CD14-positive monocyte (primary cell): ENCODE data around the gene BATF3. TPM values are rescaled to one million over a fixed set of nuclear protein-coding genes. Genes with fewer than 3 reads are reported as not detected.

Experiments used
- DNase-seq, 3 donors: peaks; one replicate each; pipeline ENCODE4 v3.0.0-alpha.2; 2011 to 2022
- H2AFZ ChIP-seq: 2 replicates; pipeline ENCODE4 v1.6.0; 2012; ENCODE audit warnings: mild to moderate bottlenecking, low read depth, low read length, inconsistent platforms; ENCODE audit not compliant: insufficient read depth, poor library complexity, severe bottlenecking
- H3K27ac ChIP-seq, 2 donors: 1 replicate in 1 of 2; 2 replicates in 1 of 2; pipeline ENCODE4 v1.5.1; 2012 to 2013; ENCODE audit warnings: low read length in 2 of 2, control low read depth in 1 of 2, inconsistent platforms in 1 of 2, low read depth in 1 of 2, mild to moderate bottlenecking in 1 of 2
- H3K27me3 ChIP-seq, 2 donors: one replicate each; pipeline versions ENCODE4 v1.6.0 to v1.6.1; 2011 to 2013; ENCODE audit warnings: low read length in 2 of 2; ENCODE audit not compliant: control insufficient read depth in 2 of 2, insufficient read depth in 2 of 2
- H3K36me3 ChIP-seq, 2 donors: replicated peaks in 1 of 2; 1 replicate in 1 of 2; 2 replicates in 1 of 2; pipeline versions ENCODE4 v1.5.1 to v1.6.1; 2012 to 2013; ENCODE audit warnings: low read length in 2 of 2, control low read depth in 1 of 2, inconsistent platforms in 1 of 2, mild to moderate bottlenecking in 1 of 2; ENCODE audit not compliant: insufficient read depth in 2 of 2, control insufficient read depth in 1 of 2
- H3K4me1 ChIP-seq, 2 donors: 1 replicate in 1 of 2; 2 replicates in 1 of 2; pipeline versions ENCODE4 v1.5.1 to v1.6.1; 2012 to 2013; ENCODE audit warnings: low read length in 2 of 2, control low read depth in 1 of 2, inconsistent platforms in 1 of 2, mild to moderate bottlenecking in 1 of 2, moderate library complexity in 1 of 2; ENCODE audit not compliant: insufficient read depth in 2 of 2, control insufficient read depth in 1 of 2
- H3K4me2 ChIP-seq: replicated peaks from 2 replicates; pipeline ENCODE3; 2012; ENCODE audit warnings: low read length, moderate library complexity, mild to moderate bottlenecking; ENCODE audit not compliant: poor library complexity, severe bottlenecking; ENCODE audit errors: extremely low read depth
- H3K4me3 ChIP-seq, 3 experiments: fragments of 200-600 bp in 1 of 3; sonication (generic) in 1 of 3; replicated peaks in 1 of 3; 1 replicate in 2 of 3; 2 replicates in 1 of 3; pipeline ENCODE4 v1.5.1; 2011 to 2013; ENCODE audit warnings: low read length in 3 of 3, mild to moderate bottlenecking in 3 of 3, control low read depth in 2 of 3, low read depth in 2 of 3, inconsistent platforms in 1 of 3, moderate library complexity in 1 of 3
- H3K79me2 ChIP-seq: 2 replicates; pipeline ENCODE4 v1.6.0; 2012; ENCODE audit warnings: mild to moderate bottlenecking, control low read depth, inconsistent platforms, low read length, moderate library complexity; ENCODE audit not compliant: insufficient read depth
- H3K9ac ChIP-seq: 2 replicates; pipeline ENCODE4 v1.6.0; 2017; ENCODE audit warnings: low read length, mild to moderate bottlenecking; ENCODE audit not compliant: insufficient read depth, poor library complexity, severe bottlenecking
- H3K9me3 ChIP-seq, 2 donors: replicated peaks in 1 of 2; 1 replicate in 1 of 2; 2 replicates in 1 of 2; pipeline versions ENCODE4 v1.5.1 to v1.6.1; 2012 to 2013; ENCODE audit warnings: low read length in 2 of 2, control low read depth in 1 of 2; ENCODE audit not compliant: control insufficient read depth in 1 of 2, insufficient read depth in 1 of 2
- H4K20me1 ChIP-seq: 2 replicates; pipeline ENCODE4 v1.6.0; 2012; ENCODE audit warnings: mild to moderate bottlenecking, low read length, control low read depth, moderate library complexity; ENCODE audit not compliant: insufficient read depth
- H3K27ac Mint-ChIP-seq, 7 donors: one replicate each; pipeline ENCODE4 v1.8.0; 2020; ENCODE audit warnings: mild to moderate bottlenecking in 7 of 7, mixed read lengths in 7 of 7, moderate library complexity in 6 of 7, inconsistent platforms in 2 of 7
- H3K27me3 Mint-ChIP-seq, 3 donors: one replicate each; pipeline ENCODE4 v1.8.0; 2021 to 2022; ENCODE audit warnings: low read depth in 3 of 3, mild to moderate bottlenecking in 3 of 3, mixed read lengths in 3 of 3, moderate library complexity in 3 of 3, inconsistent platforms in 1 of 3
- H3K36me3 Mint-ChIP-seq, 2 donors: one replicate each; pipeline ENCODE4 v1.8.0; 2020; ENCODE audit warnings: mixed read lengths in 2 of 2, inconsistent platforms in 1 of 2, mild to moderate bottlenecking in 1 of 2
- H3K4me1 Mint-ChIP-seq: one replicate; pipeline ENCODE4 v1.8.0; 2020; ENCODE audit warnings: mild to moderate bottlenecking, mixed read lengths
- H3K4me3 Mint-ChIP-seq, 2 donors: one replicate each; pipeline ENCODE4 v1.8.0; 2020; ENCODE audit warnings: mild to moderate bottlenecking in 2 of 2, mixed read lengths in 2 of 2, moderate library complexity in 1 of 2
- H3K9me3 Mint-ChIP-seq, 7 donors: one replicate each; pipeline ENCODE4 v1.8.0; 2020 to 2022; ENCODE audit warnings: mixed read lengths in 7 of 7, mild to moderate bottlenecking in 6 of 7, moderate library complexity in 6 of 7, inconsistent platforms in 2 of 7
- WGBS: methylation state at CpG from one replicate; pipeline ENCODE4 v1.1.5; 2013; ENCODE audit warnings: missing lambda C conversion rate; ENCODE audit not compliant: insufficient coverage; 5-methylcytosine and 5-hydroxymethylcytosine counted together
- intact Hi-C, 2 donors: fragments of 100-400 bp; cut with micrococcal nuclease; formaldehyde crosslinking; loops; one replicate each; pipeline versions ENCODE4 v1.15.0 to v1.15.1; 2023
- polyA plus RNA-seq, 3 donors: library from polyadenylated mRNA; depleted of rRNA in 1 of 3; unstranded in 2 of 3; stranded (reverse) in 1 of 3; fragments of 300-500 nt in 2 of 3; fragments of >200 nt in 1 of 3; fragmentation: Illumina TruSeq in 2 of 3; gene quantifications; 1 replicate in 2 of 3; 2 replicates in 1 of 3; pipeline ENCODE4 v1.2.3, GENCODE V29; 2012 to 2021
- TF ChIP-seq, protein P1 (sequence below): fragments of 200-600 bp; IDR thresholded peaks from one replicate; pipeline ENCODE4 v1.8.0; 2022; ENCODE audit warnings: antibody characterized with exemption, mild to moderate bottlenecking

Gene BATF3
- polyA plus RNA-seq, 3 donors: 9.3 to 34.7 (median 15.1) TPM

DNA sequence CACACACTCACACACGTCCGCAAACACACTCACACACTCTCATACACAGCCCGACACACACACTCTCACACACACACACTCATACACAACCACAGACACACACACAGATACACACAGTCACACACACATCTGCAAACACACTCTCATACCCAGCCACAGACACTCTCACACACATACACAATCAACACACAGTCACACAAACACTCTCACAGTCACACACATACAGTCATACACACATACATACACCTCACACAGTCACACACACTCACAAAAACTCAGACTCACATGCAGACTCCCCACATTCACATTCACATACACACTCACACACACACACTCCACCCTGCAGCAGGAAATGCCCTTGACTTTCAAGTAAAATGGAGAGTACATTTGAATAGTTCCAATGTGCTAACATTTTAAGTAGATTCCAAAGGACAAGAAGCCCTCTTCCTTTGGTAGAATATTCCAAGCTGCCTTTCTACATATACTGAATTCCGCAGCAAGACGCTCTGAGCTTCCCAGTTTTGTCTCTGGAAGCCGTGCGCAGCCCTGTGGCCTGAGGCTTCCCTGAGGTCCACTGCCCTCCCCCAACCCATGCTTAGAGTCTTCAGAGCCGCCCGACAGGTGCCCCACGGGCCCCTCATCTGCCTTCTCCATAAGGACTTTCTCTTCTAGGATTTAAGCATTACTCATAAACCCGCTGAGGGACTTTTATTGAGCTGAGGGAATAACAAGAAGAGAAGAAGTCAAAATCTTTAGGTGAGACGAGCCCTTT is 9.7 kb downstream of the BATF3 start:
- Mint-ChIP-seq H3K36me3 (peaks cover 3 to 16% of the 10 kb centered on the region in 2 donors), H3K4me1 (peaks cover 20% of the 10 kb centered on the region), H3K27ac (no peak overlapping the region), H3K27me3 (peaks cover 1 to 14% (median 10%) of the 10 kb centered on the region in 3 donors), H3K4me3 (no peak overlapping the region), H3K9me3 (no peaks in the 10 kb centered on the region)
- H3K9me3 ChIP-seq: no peaks in the 10 kb centered on the region
- DNase-seq: no peak
- no peaks in the 10 kb centered on the region for H4K20me1 ChIP-seq
- H3K79me2 ChIP-seq: no peaks in the 10 kb centered on the region
- H3K27me3 ChIP-seq: no peaks in the 10 kb centered on the region
- H3K36me3 ChIP-seq: no peaks in the 10 kb centered on the region
- no peak overlapping the region for H3K4me3 ChIP-seq
- no peak overlapping the region for H2AFZ ChIP-seq
- WGBS: 95% methylated on average over 7 of the region's 12 CpGs
- H3K4me2 ChIP-seq: no peak overlapping the region
- no peak overlapping the region for H3K9ac ChIP-seq
- H3K27ac ChIP-seq: no peak overlapping the region
- TF ChIP-seq, protein P1, sequence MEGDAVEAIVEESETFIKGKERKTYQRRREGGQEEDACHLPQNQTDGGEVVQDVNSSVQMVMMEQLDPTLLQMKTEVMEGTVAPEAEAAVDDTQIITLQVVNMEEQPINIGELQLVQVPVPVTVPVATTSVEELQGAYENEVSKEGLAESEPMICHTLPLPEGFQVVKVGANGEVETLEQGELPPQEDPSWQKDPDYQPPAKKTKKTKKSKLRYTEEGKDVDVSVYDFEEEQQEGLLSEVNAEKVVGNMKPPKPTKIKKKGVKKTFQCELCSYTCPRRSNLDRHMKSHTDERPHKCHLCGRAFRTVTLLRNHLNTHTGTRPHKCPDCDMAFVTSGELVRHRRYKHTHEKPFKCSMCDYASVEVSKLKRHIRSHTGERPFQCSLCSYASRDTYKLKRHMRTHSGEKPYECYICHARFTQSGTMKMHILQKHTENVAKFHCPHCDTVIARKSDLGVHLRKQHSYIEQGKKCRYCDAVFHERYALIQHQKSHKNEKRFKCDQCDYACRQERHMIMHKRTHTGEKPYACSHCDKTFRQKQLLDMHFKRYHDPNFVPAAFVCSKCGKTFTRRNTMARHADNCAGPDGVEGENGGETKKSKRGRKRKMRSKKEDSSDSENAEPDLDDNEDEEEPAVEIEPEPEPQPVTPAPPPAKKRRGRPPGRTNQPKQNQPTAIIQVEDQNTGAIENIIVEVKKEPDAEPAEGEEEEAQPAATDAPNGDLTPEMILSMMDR: no peak
- peaks cover 13 to 15% of the 10 kb centered on the region in 2 donors for H3K4me1 ChIP-seq
- intact Hi-C loops: no loop called here

DNA sequence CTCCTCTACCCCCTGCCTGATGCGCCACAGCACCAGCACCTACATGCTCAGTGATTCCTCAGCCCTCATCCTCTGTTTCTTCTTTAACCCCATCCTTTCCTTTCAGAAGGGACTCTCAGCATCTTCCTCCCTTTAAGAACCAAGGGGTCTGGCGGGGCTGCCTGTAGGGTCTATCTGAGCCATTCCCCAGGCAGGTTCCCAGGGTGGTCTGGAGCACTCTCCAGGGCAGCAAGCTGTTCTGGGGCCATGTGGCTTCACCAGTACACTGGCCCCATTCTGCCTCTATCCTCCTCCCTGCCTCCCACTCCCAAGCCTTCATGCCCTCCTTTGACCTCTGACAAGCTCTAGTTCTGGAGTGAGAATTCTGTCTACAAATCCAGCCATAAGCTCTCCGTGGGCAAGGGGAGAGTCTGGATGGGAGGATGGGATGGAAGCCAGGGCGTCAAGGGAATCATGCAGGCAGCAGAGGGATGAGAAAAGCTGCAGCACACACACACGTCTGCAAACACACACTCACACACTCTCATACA is 10.4 kb downstream of the BATF3 start:
- TF ChIP-seq, protein P1: no peak

More for the DNA sequence above, 10.4 kb downstream of the BATF3 start:
- no peaks in the 10 kb centered on the region for H3K36me3 ChIP-seq
- Mint-ChIP-seq H3K36me3 (peaks cover 3 to 12% of the 10 kb centered on the region in 2 donors), H3K27ac (no peak overlapping the region), H3K9me3 (no peaks in the 10 kb centered on the region), H3K27me3 (peaks cover 0 to 12% (median 4%) of the 10 kb centered on the region in 3 donors), H3K4me3 (no peak overlapping the region), H3K4me1 (peaks cover 26% of the 10 kb centered on the region)
- peaks cover 20 to 22% of the 10 kb centered on the region in 2 donors for H3K4me1 ChIP-seq
- no peak for DNase-seq
- no peaks in the 10 kb centered on the region for H4K20me1 ChIP-seq
- WGBS: 100% methylated on average over 3 of the region's 5 CpGs
- no peak overlapping the region for H2AFZ ChIP-seq
- H3K79me2 ChIP-seq: no peaks in the 10 kb centered on the region
- H3K27me3 ChIP-seq: no peaks in the 10 kb centered on the region
- no peak overlapping the region for H3K4me2 ChIP-seq
- no peaks in the 10 kb centered on the region for H3K9me3 ChIP-seq
- H3K4me3 ChIP-seq: no peak overlapping the region
- intact Hi-C loops: no loop called here
- no peak overlapping the region for H3K9ac ChIP-seq
- no peak overlapping the region for H3K27ac ChIP-seq
